ENCODE results near the gene TMEM178B.

The TMEM178B gene

DNA sequence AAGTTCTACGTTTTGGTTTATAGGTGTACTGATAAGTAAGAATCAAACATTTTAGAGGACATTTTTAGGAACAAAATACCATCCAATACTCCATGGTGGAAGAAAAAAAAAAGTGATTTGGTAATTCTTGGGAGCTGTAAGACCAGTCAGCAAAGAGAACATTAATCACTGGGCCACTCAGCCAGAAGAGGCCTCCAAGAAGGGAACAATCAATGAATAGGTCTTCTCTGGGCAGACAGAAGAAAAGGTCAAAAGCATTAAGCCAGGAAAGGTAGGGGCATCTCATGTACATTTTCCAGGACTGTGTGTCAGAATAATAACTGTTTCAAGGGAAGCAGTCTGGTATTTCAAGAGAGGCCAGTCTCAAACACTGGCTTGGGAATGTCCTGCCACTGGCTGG is 286.9 kb downstream of the TMEM178B start:
- H3K9ac ChIP-seq (ENCODE audit: low read length in 5 of 5), result no peak overlapping the region
- no peaks in the 10 kb centered on the region for H3K36me3 ChIP-seq (ENCODE audit: control insufficient read depth in 5 of 5, insufficient read depth in 5 of 5, low read length in 5 of 5)
- peaks cover 5 to 19% (median 11%) of the 10 kb centered on the region in 5 donors for H3K4me1 ChIP-seq (ENCODE audit: control insufficient read depth in 5 of 5, insufficient read depth in 5 of 5, low read length in 5 of 5)
- H3K27ac ChIP-seq (ENCODE audit: low read depth, low read length), result no peak overlapping the region
- H3K4me3 ChIP-seq (ENCODE audit: low read depth in 1 of 5, low read length in 5 of 5), result no peak overlapping the region
- no peaks in the 10 kb centered on the region for H3K27me3 ChIP-seq (ENCODE audit: control insufficient read depth in 5 of 5, insufficient read depth in 4 of 5, low read length in 5 of 5)
- no peaks in the 10 kb centered on the region for H3K9me3 ChIP-seq (ENCODE audit: control insufficient read depth in 5 of 5, low read length in 5 of 5)

DNA sequence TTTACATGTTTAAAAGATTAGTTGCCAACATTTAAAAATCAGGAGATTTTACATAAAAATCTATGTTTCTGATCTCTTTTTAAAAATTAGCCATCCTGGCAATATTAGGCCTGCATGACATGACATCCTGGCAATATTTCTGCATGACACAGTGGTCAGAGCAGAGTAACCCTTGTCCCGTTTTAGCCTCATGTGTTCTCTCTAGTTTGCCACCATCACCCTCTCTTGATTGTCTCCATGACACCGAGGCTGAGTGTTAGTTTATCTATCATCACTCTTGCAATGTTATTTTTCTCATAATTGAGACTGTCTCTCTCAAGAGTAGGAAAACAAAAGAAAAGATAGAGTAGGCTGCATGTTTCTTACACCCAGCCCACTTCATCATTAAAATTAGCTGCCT is 287.6 kb downstream of the TMEM178B start:
- Histone ChIP-seq H3K36me3 (ENCODE audit: control insufficient read depth in 5 of 5, insufficient read depth in 5 of 5, low read length in 5 of 5) (no peaks in the 10 kb centered on the region), H3K9me3 (ENCODE audit: control insufficient read depth in 5 of 5, low read length in 5 of 5) (no peaks in the 10 kb centered on the region), H3K27me3 (ENCODE audit: control insufficient read depth in 5 of 5, insufficient read depth in 4 of 5, low read length in 5 of 5) (no peaks in the 10 kb centered on the region), H3K27ac (ENCODE audit: low read depth, low read length) (no peak overlapping the region), H3K9ac (ENCODE audit: low read length in 5 of 5) (no peak overlapping the region), H3K4me3 (ENCODE audit: low read depth in 1 of 5, low read length in 5 of 5) (no peak overlapping the region), H3K4me1 (ENCODE audit: control insufficient read depth in 5 of 5, insufficient read depth in 5 of 5, low read length in 5 of 5) (peaks cover 9 to 25% (median 18%) of the 10 kb centered on the region in 5 donors)

DNA sequence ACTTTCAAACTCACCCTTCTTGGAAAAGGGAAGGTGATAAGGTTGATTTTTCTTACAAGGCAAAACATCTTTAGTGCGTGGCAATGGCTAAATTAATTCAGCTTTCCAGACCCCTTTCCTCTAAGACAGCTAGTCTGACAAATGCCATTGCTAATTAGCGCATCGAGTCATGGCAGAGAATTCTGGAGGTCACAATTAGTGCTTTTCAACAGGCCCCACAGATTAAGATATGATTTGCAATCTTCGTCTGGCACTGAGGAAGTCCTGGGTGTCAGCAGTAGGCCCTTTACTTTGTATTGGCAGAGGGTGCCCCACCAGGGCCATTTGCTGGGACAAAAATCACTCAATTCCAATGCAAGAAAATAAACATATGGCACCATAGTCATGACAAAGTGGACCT is 288.1 kb downstream of the TMEM178B start:
- Histone ChIP-seq H3K4me1 (ENCODE audit: control insufficient read depth in 5 of 5, insufficient read depth in 5 of 5, low read length in 5 of 5) (peaks cover 9 to 29% (median 21%) of the 10 kb centered on the region in 5 donors), H3K9ac (ENCODE audit: low read length in 5 of 5) (no peak overlapping the region), H3K36me3 (ENCODE audit: control insufficient read depth in 5 of 5, insufficient read depth in 5 of 5, low read length in 5 of 5) (no peaks in the 10 kb centered on the region), H3K9me3 (ENCODE audit: control insufficient read depth in 5 of 5, low read length in 5 of 5) (no peaks in the 10 kb centered on the region), H3K27ac (ENCODE audit: low read depth, low read length) (no peak overlapping the region), H3K4me3 (ENCODE audit: low read depth in 1 of 5, low read length in 5 of 5) (no peak overlapping the region), H3K27me3 (ENCODE audit: control insufficient read depth in 5 of 5, insufficient read depth in 4 of 5, low read length in 5 of 5) (no peaks in the 10 kb centered on the region)

DNA sequence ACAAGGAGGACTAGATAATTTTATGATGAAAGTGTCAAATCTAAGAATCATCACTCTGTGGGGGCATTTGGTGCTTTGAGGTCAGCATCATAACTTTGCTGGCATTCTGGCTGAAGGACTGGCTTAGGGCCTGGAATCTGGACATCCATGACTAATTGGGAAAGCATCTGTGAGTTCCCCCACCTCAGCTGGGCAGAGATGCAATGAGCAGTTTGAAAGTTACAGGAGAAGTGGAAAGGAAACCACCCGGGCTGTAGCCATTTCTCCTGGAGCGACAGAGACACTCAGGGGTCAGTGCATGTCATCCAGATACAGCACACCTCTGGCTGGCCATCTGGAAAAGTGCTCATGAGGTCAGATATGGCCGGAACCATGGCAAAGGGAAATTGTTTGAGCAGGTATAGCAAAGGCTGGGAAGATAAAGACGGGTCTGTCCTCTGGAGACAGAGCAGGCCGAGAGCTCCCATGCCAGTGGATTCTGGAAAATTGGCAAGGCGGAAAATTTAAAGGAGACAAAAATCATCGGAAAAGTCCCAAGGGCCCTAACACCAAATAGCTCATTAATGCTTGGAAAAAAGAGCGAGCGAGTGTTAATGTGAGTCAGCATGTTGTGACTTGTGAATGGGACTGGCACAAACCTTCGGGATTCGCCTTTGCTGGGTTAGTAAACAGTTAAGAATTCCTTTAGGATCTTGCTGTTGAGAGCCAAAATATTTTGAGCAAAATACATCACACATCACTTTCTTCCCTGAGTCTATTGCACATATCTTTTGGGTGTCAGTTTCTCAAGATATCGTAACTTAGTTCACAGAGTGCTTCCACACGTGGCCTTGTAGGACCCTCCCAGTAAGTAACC is 288.9 kb downstream of the TMEM178B start:
- Histone ChIP-seq H3K4me1 (ENCODE audit: control insufficient read depth in 5 of 5, insufficient read depth in 5 of 5, low read length in 5 of 5) (peaks cover 9 to 29% (median 21%) of the 10 kb centered on the region in 5 donors), H3K9ac (ENCODE audit: low read length in 5 of 5) (no peak overlapping the region), H3K4me3 (ENCODE audit: low read depth in 1 of 5, low read length in 5 of 5) (no peak overlapping the region), H3K36me3 (ENCODE audit: control insufficient read depth in 5 of 5, insufficient read depth in 5 of 5, low read length in 5 of 5) (no peaks in the 10 kb centered on the region), H3K27me3 (ENCODE audit: control insufficient read depth in 5 of 5, insufficient read depth in 4 of 5, low read length in 5 of 5) (no peaks in the 10 kb centered on the region), H3K27ac (ENCODE audit: low read depth, low read length) (no peak overlapping the region), H3K9me3 (ENCODE audit: control insufficient read depth in 5 of 5, low read length in 5 of 5) (no peaks in the 10 kb centered on the region)

DNA sequence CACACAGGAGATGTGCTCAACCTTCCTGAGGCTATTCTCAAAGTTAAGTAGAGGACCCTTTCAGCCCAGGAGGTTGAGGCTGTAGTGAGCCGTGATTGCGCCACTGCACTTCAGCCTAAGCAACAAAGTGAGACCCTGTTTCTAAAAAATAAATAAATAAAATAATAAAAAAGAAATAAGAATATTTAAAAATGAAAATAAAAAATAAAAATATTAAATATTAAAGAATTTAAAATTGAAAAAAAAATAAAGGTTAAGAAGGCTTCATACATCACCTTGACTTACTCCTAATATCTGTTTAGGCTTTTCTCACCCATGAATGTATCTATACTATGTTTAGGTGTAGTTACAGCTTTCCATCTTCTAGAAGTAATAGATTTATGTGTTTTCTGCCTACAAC is 289.9 kb downstream of the TMEM178B start:
- H3K4me1 ChIP-seq (ENCODE audit: control insufficient read depth in 5 of 5, insufficient read depth in 5 of 5, low read length in 5 of 5), result peaks cover 9 to 29% (median 21%) of the 10 kb centered on the region in 5 donors

DNA sequence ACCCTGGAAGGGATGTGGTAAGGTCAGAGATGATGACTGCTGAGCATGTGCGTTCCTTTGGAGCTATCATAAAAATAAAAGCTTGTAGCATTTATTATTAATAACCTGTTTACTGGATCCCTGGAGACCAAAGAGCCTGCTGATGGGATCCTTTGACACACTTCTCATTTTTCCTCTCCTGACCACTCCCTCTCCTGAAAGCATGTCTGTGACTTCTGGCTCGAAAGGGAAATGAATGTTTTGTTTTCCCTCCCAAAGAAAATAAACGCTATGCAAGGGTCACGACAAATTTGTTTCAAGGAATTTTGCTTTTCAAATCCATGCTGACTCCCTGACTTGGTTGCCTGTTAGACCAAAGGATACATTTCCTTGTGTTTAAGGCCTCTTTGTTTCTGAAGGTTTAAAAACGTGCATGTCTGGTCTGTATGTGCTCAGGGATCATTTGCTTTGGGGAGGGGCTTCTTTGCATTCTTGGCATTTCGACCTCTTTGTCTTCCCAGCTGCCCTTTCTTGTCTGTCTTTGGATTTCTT is 292.3 kb downstream of the TMEM178B start:
- H3K4me3 ChIP-seq (ENCODE audit: low read depth in 1 of 5, low read length in 5 of 5), result peak overlapping the region in 3 of 5 donors; percentile 17 to 26 (median 23)
- H3K9me3 ChIP-seq (ENCODE audit: control insufficient read depth in 5 of 5, low read length in 5 of 5), result no peaks in the 10 kb centered on the region
- H3K9ac ChIP-seq (ENCODE audit: low read length in 5 of 5), result peak overlapping the region in 1 of 5 donors; percentile 2
- no peaks in the 10 kb centered on the region for H3K27me3 ChIP-seq (ENCODE audit: control insufficient read depth in 5 of 5, insufficient read depth in 4 of 5, low read length in 5 of 5)
- no peaks in the 10 kb centered on the region for H3K36me3 ChIP-seq (ENCODE audit: control insufficient read depth in 5 of 5, insufficient read depth in 5 of 5, low read length in 5 of 5)
- H3K27ac ChIP-seq (ENCODE audit: low read depth, low read length), result peak overlapping the region; percentile 9
- peaks cover 9 to 39% (median 21%) of the 10 kb centered on the region in 5 donors for H3K4me1 ChIP-seq (ENCODE audit: control insufficient read depth in 5 of 5, insufficient read depth in 5 of 5, low read length in 5 of 5)

More for the DNA sequence above, 289.9 kb downstream of the TMEM178B start:
- Histone ChIP-seq H3K4me3 (ENCODE audit: low read depth in 1 of 5, low read length in 5 of 5) (no peak overlapping the region), H3K9me3 (ENCODE audit: control insufficient read depth in 5 of 5, low read length in 5 of 5) (no peaks in the 10 kb centered on the region), H3K27me3 (ENCODE audit: control insufficient read depth in 5 of 5, insufficient read depth in 4 of 5, low read length in 5 of 5) (no peaks in the 10 kb centered on the region), H3K9ac (ENCODE audit: low read length in 5 of 5) (no peak overlapping the region), H3K27ac (ENCODE audit: low read depth, low read length) (no peak overlapping the region), H3K36me3 (ENCODE audit: control insufficient read depth in 5 of 5, insufficient read depth in 5 of 5, low read length in 5 of 5) (no peaks in the 10 kb centered on the region)

DNA sequence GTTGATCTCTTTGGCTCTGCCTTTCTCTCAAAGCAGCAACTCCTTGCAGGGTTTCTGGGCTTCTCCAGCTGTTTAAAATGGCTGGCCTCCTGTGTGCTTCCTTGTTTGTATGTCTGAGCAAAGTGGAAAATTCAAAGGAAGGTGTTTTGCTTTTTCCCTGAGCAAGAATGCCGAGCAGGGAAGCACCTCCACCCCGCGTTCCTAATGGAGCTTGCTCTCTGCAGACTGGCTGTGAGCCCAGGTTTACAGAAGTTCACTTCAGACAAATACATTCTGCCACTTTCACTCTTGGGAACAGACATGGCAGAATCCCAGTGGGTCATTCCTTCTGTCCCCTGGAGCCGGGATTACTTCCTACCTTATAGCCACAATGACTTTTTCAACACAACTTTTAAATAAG is 295.6 kb downstream of the TMEM178B start:
- H3K27me3 ChIP-seq (ENCODE audit: control insufficient read depth in 5 of 5, insufficient read depth in 4 of 5, low read length in 5 of 5), result no peaks in the 10 kb centered on the region
- no peaks in the 10 kb centered on the region for H3K36me3 ChIP-seq (ENCODE audit: control insufficient read depth in 5 of 5, insufficient read depth in 5 of 5, low read length in 5 of 5)
- H3K9ac ChIP-seq (ENCODE audit: low read length in 5 of 5), result no peak overlapping the region
- H3K4me1 ChIP-seq (ENCODE audit: control insufficient read depth in 5 of 5, insufficient read depth in 5 of 5, low read length in 5 of 5), result peaks cover 3 to 28% (median 17%) of the 10 kb centered on the region in 5 donors
- no peak overlapping the region for H3K27ac ChIP-seq (ENCODE audit: low read depth, low read length)
- no peaks in the 10 kb centered on the region for H3K9me3 ChIP-seq (ENCODE audit: control insufficient read depth in 5 of 5, low read length in 5 of 5)
- no peak overlapping the region for H3K4me3 ChIP-seq (ENCODE audit: low read depth in 1 of 5, low read length in 5 of 5)

DNA sequence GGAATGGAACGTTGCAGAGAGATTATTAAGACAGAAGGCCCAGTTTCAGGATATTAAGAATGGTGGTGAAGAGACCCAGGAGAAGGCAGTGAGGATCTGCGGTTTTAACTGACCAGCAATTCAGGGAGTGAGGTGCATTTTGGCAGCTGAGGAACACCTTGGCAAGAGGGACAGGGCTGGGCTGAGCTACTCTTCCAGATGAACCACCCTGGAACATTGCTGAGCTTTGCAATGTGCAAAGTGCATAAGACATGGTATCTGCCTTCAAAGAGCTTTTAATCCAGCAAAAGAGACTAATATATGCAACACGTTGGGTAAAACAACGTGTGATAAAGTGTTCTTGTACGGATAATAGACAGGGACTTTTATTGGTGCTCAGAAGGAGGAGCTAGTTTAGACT is 296.3 kb downstream of the TMEM178B start:
- Histone ChIP-seq H3K4me3 (ENCODE audit: low read depth in 1 of 5, low read length in 5 of 5) (no peak overlapping the region), H3K9me3 (ENCODE audit: control insufficient read depth in 5 of 5, low read length in 5 of 5) (no peaks in the 10 kb centered on the region), H3K27ac (ENCODE audit: low read depth, low read length) (no peak overlapping the region), H3K9ac (ENCODE audit: low read length in 5 of 5) (no peak overlapping the region), H3K4me1 (ENCODE audit: control insufficient read depth in 5 of 5, insufficient read depth in 5 of 5, low read length in 5 of 5) (peaks cover 3 to 28% (median 17%) of the 10 kb centered on the region in 5 donors), H3K36me3 (ENCODE audit: control insufficient read depth in 5 of 5, insufficient read depth in 5 of 5, low read length in 5 of 5) (no peaks in the 10 kb centered on the region), H3K27me3 (ENCODE audit: control insufficient read depth in 5 of 5, insufficient read depth in 4 of 5, low read length in 5 of 5) (no peaks in the 10 kb centered on the region)

DNA sequence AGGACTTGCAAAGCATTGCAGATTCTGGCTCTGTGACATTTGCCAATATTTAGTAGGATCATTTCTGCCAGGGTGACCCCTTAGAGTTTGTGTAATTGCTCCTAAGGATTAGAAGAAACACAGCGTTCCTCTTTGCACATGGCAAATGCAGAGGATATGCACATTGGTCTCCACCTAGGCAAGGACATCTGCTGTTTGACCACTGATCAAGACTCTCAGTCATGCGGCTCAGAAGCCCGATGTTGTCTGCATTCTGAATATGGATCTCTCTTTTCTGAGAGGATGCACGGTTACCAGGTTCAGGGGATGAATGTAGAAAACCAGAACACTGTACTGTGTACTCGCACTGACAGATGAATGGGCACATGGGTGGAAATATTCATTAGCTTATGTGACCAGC is 296.8 kb downstream of the TMEM178B start:
- Histone ChIP-seq H3K9ac (ENCODE audit: low read length in 5 of 5) (no peak overlapping the region), H3K27me3 (ENCODE audit: control insufficient read depth in 5 of 5, insufficient read depth in 4 of 5, low read length in 5 of 5) (no peaks in the 10 kb centered on the region), H3K4me1 (ENCODE audit: control insufficient read depth in 5 of 5, insufficient read depth in 5 of 5, low read length in 5 of 5) (peaks cover 3 to 28% (median 16%) of the 10 kb centered on the region in 5 donors), H3K4me3 (ENCODE audit: low read depth in 1 of 5, low read length in 5 of 5) (no peak overlapping the region), H3K9me3 (ENCODE audit: control insufficient read depth in 5 of 5, low read length in 5 of 5) (no peaks in the 10 kb centered on the region), H3K27ac (ENCODE audit: low read depth, low read length) (no peak overlapping the region), H3K36me3 (ENCODE audit: control insufficient read depth in 5 of 5, insufficient read depth in 5 of 5, low read length in 5 of 5) (no peaks in the 10 kb centered on the region)

DNA sequence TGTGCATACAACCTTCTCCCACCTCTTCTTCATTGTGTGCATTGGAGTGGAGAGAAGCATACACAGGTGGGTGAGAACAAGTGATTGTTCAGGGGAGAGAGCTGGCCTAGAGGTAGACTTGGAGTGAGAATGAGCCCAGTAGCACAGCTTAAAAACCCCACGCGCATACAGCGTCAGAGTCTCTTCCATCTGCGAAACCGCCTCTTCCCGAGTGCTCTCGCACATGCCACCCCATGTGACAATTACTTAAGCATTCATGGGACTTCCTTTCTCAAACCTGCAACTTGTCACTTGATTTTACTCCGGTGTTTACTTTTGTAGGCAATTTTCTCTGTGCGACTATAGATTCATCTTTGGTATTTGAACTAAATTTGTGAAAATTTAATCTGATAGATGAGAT is 300.6 kb downstream of the TMEM178B start:
- Histone ChIP-seq H3K36me3 (ENCODE audit: control insufficient read depth in 5 of 5, insufficient read depth in 5 of 5, low read length in 5 of 5) (no peaks in the 10 kb centered on the region), H3K9ac (ENCODE audit: low read length in 5 of 5) (no peak overlapping the region), H3K27me3 (ENCODE audit: control insufficient read depth in 5 of 5, insufficient read depth in 4 of 5, low read length in 5 of 5) (no peaks in the 10 kb centered on the region), H3K4me1 (ENCODE audit: control insufficient read depth in 5 of 5, insufficient read depth in 5 of 5, low read length in 5 of 5) (peaks cover 0 to 11% (median 2%) of the 10 kb centered on the region in 5 donors), H3K27ac (ENCODE audit: low read depth, low read length) (no peak overlapping the region), H3K4me3 (ENCODE audit: low read depth in 1 of 5, low read length in 5 of 5) (no peak overlapping the region), H3K9me3 (ENCODE audit: control insufficient read depth in 5 of 5, low read length in 5 of 5) (peaks cover 0 to 3% (median 0%) of the 10 kb centered on the region in 5 donors)
